H9 (cell line): ENCODE measurements around the gene CHID1. TPM values are rescaled to one million over a fixed set of nuclear protein-coding genes. Genes with fewer than 3 reads are reported as not detected.

ENCODE experiments used
- DNase-seq: peaks from one replicate; pipeline ENCODE4 v3.0.0-alpha.2; 2017
- H2AFZ ChIP-seq: one replicate; pipeline ENCODE4 v1.6.1; 2013; ENCODE audit warnings: mild to moderate bottlenecking, low read length, control low read depth, moderate library complexity
- H2AK5ac ChIP-seq: 2 replicates; pipeline ENCODE4 v1.6.1; 2013; ENCODE audit warnings: low read length, control low read depth, mixed read lengths; ENCODE audit not compliant: insufficient read length
- H2BK120ac ChIP-seq: one replicate; pipeline ENCODE4 v1.6.1; 2013; ENCODE audit warnings: low read depth, mild to moderate bottlenecking, low read length, control low read depth, inconsistent platforms; ENCODE audit not compliant: poor library complexity, severe bottlenecking
- H2BK12ac ChIP-seq: 2 replicates; pipeline ENCODE4 v1.6.1; 2013; ENCODE audit warnings: low read length, control low read depth, mixed read lengths, low read depth; ENCODE audit not compliant: insufficient read length
- H2BK15ac ChIP-seq: 2 replicates; pipeline ENCODE4 v1.6.1; 2013; ENCODE audit warnings: low read depth, low read length, control low read depth
- H2BK20ac ChIP-seq: one replicate; pipeline ENCODE4 v1.6.1; 2013; ENCODE audit warnings: low read depth, mild to moderate bottlenecking, low read length, control low read depth, inconsistent platforms; ENCODE audit not compliant: poor library complexity, severe bottlenecking
- H2BK5ac ChIP-seq: 2 replicates; pipeline ENCODE4 v1.6.1; 2013; ENCODE audit warnings: low read length, control low read depth, mixed read lengths; ENCODE audit not compliant: insufficient read length
- H3K14ac ChIP-seq: 2 replicates; pipeline ENCODE4 v1.6.1; 2013; ENCODE audit warnings: low read length, control low read depth; ENCODE audit not compliant: insufficient read depth
- H3K18ac ChIP-seq: 2 replicates; pipeline ENCODE4 v1.6.1; 2013; ENCODE audit warnings: low read depth, mild to moderate bottlenecking, mixed read lengths, low read length, control low read depth; ENCODE audit not compliant: insufficient read length
- H3K23ac ChIP-seq: 2 replicates; pipeline ENCODE4 v1.6.1; 2013; ENCODE audit warnings: low read length, control low read depth, mixed read lengths, low read depth; ENCODE audit not compliant: insufficient read length
- H3K23me2 ChIP-seq: 2 replicates; pipeline ENCODE4 v1.6.1; 2013; ENCODE audit warnings: low read depth, mild to moderate bottlenecking, mixed read lengths, low read length, control low read depth; ENCODE audit not compliant: insufficient read length, poor library complexity, severe bottlenecking
- H3K27ac ChIP-seq: 2 replicates; pipeline ENCODE4 v1.5.1; 2013; ENCODE audit warnings: low read length, control low read depth, mixed read lengths, low read depth; ENCODE audit not compliant: insufficient read length
- H3K27me3 ChIP-seq: 2 replicates; pipeline ENCODE4 v1.6.1; 2013; ENCODE audit warnings: low read length, control low read depth, inconsistent platforms; ENCODE audit not compliant: insufficient read depth
- H3K4ac ChIP-seq: 2 replicates; pipeline ENCODE4 v1.6.1; 2013; ENCODE audit warnings: low read depth, mild to moderate bottlenecking, control low read depth, inconsistent platforms, low read length, moderate library complexity
- H3K4me1 ChIP-seq: 2 replicates; pipeline ENCODE4 v1.6.1; 2013; ENCODE audit warnings: low read length, control low read depth, inconsistent platforms; ENCODE audit not compliant: insufficient read depth
- H3K4me2 ChIP-seq: 2 replicates; pipeline ENCODE4 v1.6.1; 2013; ENCODE audit warnings: low read length, control low read depth, mixed read lengths; ENCODE audit not compliant: insufficient read length, insufficient read depth
- H3K56ac ChIP-seq: 2 replicates; pipeline ENCODE4 v1.6.1; 2013; ENCODE audit warnings: low read depth, mild to moderate bottlenecking, mixed read lengths, low read length, control low read depth; ENCODE audit not compliant: insufficient read length
- H3K79me1 ChIP-seq: 2 replicates; pipeline ENCODE4 v1.6.1; 2013; ENCODE audit warnings: low read depth, mild to moderate bottlenecking, moderate library complexity, low read length, control low read depth, inconsistent platforms; ENCODE audit not compliant: insufficient read depth, poor library complexity, severe bottlenecking
- H3K79me2 ChIP-seq: 2 replicates; pipeline ENCODE4 v1.6.1; 2013; ENCODE audit warnings: low read length, control low read depth, inconsistent platforms; ENCODE audit not compliant: insufficient read depth
- H3K9ac ChIP-seq: 2 replicates; pipeline ENCODE4 v1.6.1; 2013; ENCODE audit warnings: low read length, control low read depth, mixed read lengths; ENCODE audit not compliant: insufficient read length; ENCODE audit errors: extremely low read depth
- H3K9me3 ChIP-seq: one replicate; pipeline ENCODE4 v1.6.1; 2013; ENCODE audit warnings: low read depth, low read length, inconsistent platforms; ENCODE audit not compliant: control insufficient read depth
- H3T11ph ChIP-seq: one replicate; pipeline ENCODE4 v1.6.1; 2013; ENCODE audit warnings: mild to moderate bottlenecking, low read length, control low read depth, inconsistent platforms
- H4K20me1 ChIP-seq: one replicate; pipeline ENCODE4 v1.6.1; 2013; ENCODE audit not compliant: control insufficient read depth, insufficient read length, insufficient read depth
- H4K5ac ChIP-seq: 2 replicates; pipeline ENCODE4 v1.6.1; 2013; ENCODE audit warnings: low read depth, mild to moderate bottlenecking, mixed read lengths, low read length, control low read depth; ENCODE audit not compliant: insufficient read length
- H4K8ac ChIP-seq: replicated peaks from 2 replicates; pipeline ENCODE4 v1.6.1; 2013; ENCODE audit warnings: low read length, control low read depth, mixed read lengths, low read depth; ENCODE audit not compliant: insufficient read length
- H4K91ac ChIP-seq: 2 replicates; pipeline ENCODE4 v1.6.1; 2013; ENCODE audit warnings: low read depth, mild to moderate bottlenecking, moderate library complexity, mixed read lengths, low read length, control low read depth; ENCODE audit not compliant: insufficient read length
- H3K27ac Mint-ChIP-seq, 3 experiments: 2 replicates in 2 of 3; 3 replicates in 1 of 3; pipeline ENCODE4 v1.8.0; 2020 to 2021; ENCODE audit warnings: mixed read lengths in 3 of 3, mild to moderate bottlenecking in 1 of 3, moderate library complexity in 1 of 3
- H3K27me3 Mint-ChIP-seq: 2 replicates; pipeline ENCODE4 v1.8.0; 2021; ENCODE audit warnings: low read depth, mild to moderate bottlenecking, moderate library complexity, mixed read lengths
- H3K36me3 Mint-ChIP-seq, 3 experiments: 2 replicates in 2 of 3; 3 replicates in 1 of 3; pipeline ENCODE4 v1.8.0; 2020 to 2021; ENCODE audit warnings: low read depth in 3 of 3, mixed read lengths in 3 of 3; ENCODE audit not compliant: insufficient read depth in 1 of 3
- H3K4me1 Mint-ChIP-seq, 2 experiments: 2 replicates each; pipeline ENCODE4 v1.8.0; 2020; ENCODE audit warnings: mixed read lengths in 2 of 2
- H3K4me3 Mint-ChIP-seq, 2 experiments: 2 replicates in 1 of 2; 3 replicates in 1 of 2; pipeline ENCODE4 v1.8.0; 2020 to 2021; ENCODE audit warnings: mild to moderate bottlenecking in 2 of 2, mixed read lengths in 2 of 2, moderate library complexity in 1 of 2
- H3K9me3 Mint-ChIP-seq, 2 experiments: 2 replicates in 1 of 2; 3 replicates in 1 of 2; pipeline ENCODE4 v1.8.0; 2020; ENCODE audit warnings: mild to moderate bottlenecking in 2 of 2, mixed read lengths in 2 of 2, moderate library complexity in 1 of 2
- WGBS: extraction: QIAGEN DNeasy Blood & Tissue Kit; methylation state at CpG from one replicate; pipeline ENCODE4 v1.1.7; 2013; ENCODE audit warnings: missing lambda C conversion rate, low lambda C conversion rate, mixed read lengths; ENCODE audit not compliant: insufficient read length; ENCODE audit errors: extremely low coverage; 5-methylcytosine and 5-hydroxymethylcytosine counted together
- total RNA-seq: library from RNA; stranded (reverse); gene quantifications from 2 replicates; pipeline ENCODE4 v1.2.1, GENCODE V29; 2021
- TF ChIP-seq, protein P1 (sequence below): fragments of 200-600 bp; sonication (generic); conservative IDR thresholded peaks from 3 replicates; pipeline ENCODE4 v1.8.0; 2021; ENCODE audit warnings: antibody characterized with exemption, mild to moderate bottlenecking

CHID1 gene
- total RNA-seq, 1 experiment from 2014 or later, result 89.4 TPM

GRCh38 chr11:850775-851763, 59.5 kb downstream of the CHID1 start:
- Histone ChIP-seq H2AK5ac (no peak overlapping the region), H3K4me1 (no peaks in the 10 kb centered on the region), H3K23ac (no peak overlapping the region), H3K23me2 (peaks cover 12% of the 10 kb centered on the region), H3K56ac (no peak overlapping the region), H3K14ac (no peak overlapping the region; the same call in 1 of the 2 replicates), H3K27ac (no peak overlapping the region), H2BK120ac (no peak overlapping the region), H3K9me3 (no peaks in the 10 kb centered on the region), H4K5ac (no peak overlapping the region), H3K4me2 (peak overlapping the region; percentile 65), H2BK20ac (no peak overlapping the region), H3K27me3 (no peaks in the 10 kb centered on the region; the same call in 1 of the 2 replicates), H3K18ac (no peak overlapping the region), H4K20me1 (no peaks in the 10 kb centered on the region), H4K91ac (no peak overlapping the region), H3K4ac (no peak overlapping the region), H2BK12ac (no peak overlapping the region), H3K79me1 (no peaks in the 10 kb centered on the region), H3T11ph (no peak overlapping the region), H4K8ac (no peak overlapping the region), H2BK15ac (no peak overlapping the region), H2BK5ac (no peak overlapping the region), H2AFZ (no peak overlapping the region), H3K79me2 (no peaks in the 10 kb centered on the region), H3K9ac (no peak overlapping the region)
- H3K9me3 Mint-ChIP-seq, result no peaks in the 10 kb centered on the region
- H3K27me3 Mint-ChIP-seq, result peaks cover 7% of the 10 kb centered on the region
- no CpG with 5 or more reads among the region's 28 CpGs for WGBS
- H3K27ac Mint-ChIP-seq, result no peak overlapping the region
- DNase-seq, result peak; percentile 67
- H3K36me3 Mint-ChIP-seq, result no peaks in the 10 kb centered on the region
- peak overlapping the region; percentile 60 to 84 for H3K4me3 Mint-ChIP-seq
- TF ChIP-seq, protein P1, sequence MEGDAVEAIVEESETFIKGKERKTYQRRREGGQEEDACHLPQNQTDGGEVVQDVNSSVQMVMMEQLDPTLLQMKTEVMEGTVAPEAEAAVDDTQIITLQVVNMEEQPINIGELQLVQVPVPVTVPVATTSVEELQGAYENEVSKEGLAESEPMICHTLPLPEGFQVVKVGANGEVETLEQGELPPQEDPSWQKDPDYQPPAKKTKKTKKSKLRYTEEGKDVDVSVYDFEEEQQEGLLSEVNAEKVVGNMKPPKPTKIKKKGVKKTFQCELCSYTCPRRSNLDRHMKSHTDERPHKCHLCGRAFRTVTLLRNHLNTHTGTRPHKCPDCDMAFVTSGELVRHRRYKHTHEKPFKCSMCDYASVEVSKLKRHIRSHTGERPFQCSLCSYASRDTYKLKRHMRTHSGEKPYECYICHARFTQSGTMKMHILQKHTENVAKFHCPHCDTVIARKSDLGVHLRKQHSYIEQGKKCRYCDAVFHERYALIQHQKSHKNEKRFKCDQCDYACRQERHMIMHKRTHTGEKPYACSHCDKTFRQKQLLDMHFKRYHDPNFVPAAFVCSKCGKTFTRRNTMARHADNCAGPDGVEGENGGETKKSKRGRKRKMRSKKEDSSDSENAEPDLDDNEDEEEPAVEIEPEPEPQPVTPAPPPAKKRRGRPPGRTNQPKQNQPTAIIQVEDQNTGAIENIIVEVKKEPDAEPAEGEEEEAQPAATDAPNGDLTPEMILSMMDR, result peak; percentile 49
- peaks cover 6 to 36% of the 10 kb centered on the region in 2 experiments for H3K4me1 Mint-ChIP-seq
